Measurements from ENCODE around the gene RASSF1. TPM values are rescaled to one million over a fixed set of nuclear protein-coding genes. Genes with fewer than 3 reads are reported as not detected.

The RASSF1 gene
- total RNA-seq, 1 experiment from 2014 or later = 29.6 TPM

DNA sequence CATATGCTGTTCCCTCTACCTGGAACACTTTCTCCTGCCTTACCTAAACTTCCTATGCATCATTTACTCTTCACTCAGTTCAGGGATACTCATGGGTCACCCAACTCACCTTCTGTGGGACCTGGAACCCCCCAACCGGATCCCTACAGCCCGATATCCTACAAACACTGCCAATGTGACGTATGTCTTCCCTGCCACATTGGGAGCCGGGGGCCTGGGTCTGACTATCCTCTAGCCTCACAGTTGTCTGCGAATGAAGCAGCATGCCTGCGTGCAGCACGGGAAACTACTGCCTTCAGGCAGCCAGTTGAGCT, 9.5 kb upstream of the RASSF1 start (continued):
- no peak for TF ChIP-seq ELF1 (IDR thresholded peaks at IDR 0.05; ENCODE audit: borderline replicate concordance, low read depth)

DNA sequence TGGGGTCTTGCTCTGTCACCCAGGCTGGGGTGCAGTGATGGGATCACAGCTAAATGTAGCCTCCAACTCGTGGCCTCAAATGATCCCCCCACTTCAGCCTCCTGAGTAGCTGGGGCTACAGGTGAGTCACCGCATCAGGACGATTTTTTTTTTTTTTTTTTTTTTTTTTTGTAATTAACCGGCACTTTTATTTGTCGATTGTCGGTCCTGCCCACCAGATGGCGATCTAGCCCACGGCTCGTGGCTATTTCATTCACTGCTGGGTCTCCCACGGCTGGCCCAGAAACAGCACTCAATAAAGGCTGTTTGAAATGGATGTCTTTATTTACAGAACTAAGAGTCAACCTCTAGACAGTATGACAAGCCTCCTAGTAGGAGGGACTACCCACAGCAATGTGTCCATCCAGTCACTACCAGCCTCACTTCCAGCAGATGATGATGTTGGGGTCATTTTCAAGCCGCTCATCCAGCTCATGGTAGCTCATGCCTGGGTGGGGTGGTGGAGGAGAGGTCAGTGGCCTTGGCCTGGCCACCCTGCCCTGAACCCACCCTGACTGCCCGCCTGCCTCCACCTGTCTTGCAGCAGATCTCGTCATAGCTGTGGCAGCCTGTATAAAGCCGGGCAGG, 6.7 kb upstream of the RASSF1 start:
- no peaks in the 10 kb centered on the region for H3K27me3 ChIP-seq (ENCODE audit: insufficient read depth, low read length)
- CTCF ChIA-PET = interaction anchor here (0.6 to 3.6 kb wide), 14 partner anchors 10 to 269 kb away, joined by 3 to 25 read pairs (median 3); partner anchors contain the start of genes CISH, HYAL3, NAA80 and TUSC2
- no peak overlapping the region for H3K27ac ChIP-seq (ENCODE audit: low read depth, low read length)
- H3K4me1 ChIP-seq (ENCODE audit: control insufficient read depth in 1 of 2, insufficient read depth in 2 of 2, low read length in 2 of 2) = peaks cover 11 to 44% of the 10 kb centered on the region in 2 experiments
- H3K79me2 ChIP-seq (ENCODE audit: insufficient read depth, low read length) = peaks cover 15% of the 10 kb centered on the region
- TF ChIP-seq, protein P1, sequence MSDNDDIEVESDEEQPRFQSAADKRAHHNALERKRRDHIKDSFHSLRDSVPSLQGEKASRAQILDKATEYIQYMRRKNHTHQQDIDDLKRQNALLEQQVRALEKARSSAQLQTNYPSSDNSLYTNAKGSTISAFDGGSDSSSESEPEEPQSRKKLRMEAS (IDR thresholded peaks at IDR 0.05) = no peak
- TF ChIP-seq, protein P2, sequence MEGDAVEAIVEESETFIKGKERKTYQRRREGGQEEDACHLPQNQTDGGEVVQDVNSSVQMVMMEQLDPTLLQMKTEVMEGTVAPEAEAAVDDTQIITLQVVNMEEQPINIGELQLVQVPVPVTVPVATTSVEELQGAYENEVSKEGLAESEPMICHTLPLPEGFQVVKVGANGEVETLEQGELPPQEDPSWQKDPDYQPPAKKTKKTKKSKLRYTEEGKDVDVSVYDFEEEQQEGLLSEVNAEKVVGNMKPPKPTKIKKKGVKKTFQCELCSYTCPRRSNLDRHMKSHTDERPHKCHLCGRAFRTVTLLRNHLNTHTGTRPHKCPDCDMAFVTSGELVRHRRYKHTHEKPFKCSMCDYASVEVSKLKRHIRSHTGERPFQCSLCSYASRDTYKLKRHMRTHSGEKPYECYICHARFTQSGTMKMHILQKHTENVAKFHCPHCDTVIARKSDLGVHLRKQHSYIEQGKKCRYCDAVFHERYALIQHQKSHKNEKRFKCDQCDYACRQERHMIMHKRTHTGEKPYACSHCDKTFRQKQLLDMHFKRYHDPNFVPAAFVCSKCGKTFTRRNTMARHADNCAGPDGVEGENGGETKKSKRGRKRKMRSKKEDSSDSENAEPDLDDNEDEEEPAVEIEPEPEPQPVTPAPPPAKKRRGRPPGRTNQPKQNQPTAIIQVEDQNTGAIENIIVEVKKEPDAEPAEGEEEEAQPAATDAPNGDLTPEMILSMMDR (IDR thresholded peaks at IDR 0.05 in 2 of 3, conservative IDR thresholded peaks at IDR 0.05 in 1 of 3; ENCODE audit: borderline replicate concordance in 1 of 3, insufficient read depth in 1 of 3, low read depth in 2 of 3, low read length in 2 of 3) = peak in 2 of 3 experiments; percentile 62 to 70; a peak in 4 of 6 replicates
- no peak for TF ChIP-seq TCF7L2 (IDR thresholded peaks at IDR 0.05; ENCODE audit: borderline replicate concordance, extremely low read depth, insufficient read depth, insufficient read length)
- no peak for TF ChIP-seq POLR2AphosphoS5 (IDR thresholded peaks at IDR 0.05; ENCODE audit: low read depth, low read length)
- TF ChIP-seq EZH2 (IDR thresholded peaks at IDR 0.05) = no peak
- H3K9ac ChIP-seq (ENCODE audit: low read length) = no peak overlapping the region
- H3K4me3 ChIP-seq (replicated peaks in 1 of 2; ENCODE audit: low read depth in 1 of 2, low read length in 2 of 2) = no peak overlapping the region
- H3K9me3 ChIP-seq (ENCODE audit: control insufficient read depth in 1 of 2, insufficient read depth in 1 of 2, low read depth in 1 of 2, low read length in 2 of 2) = no peaks in the 10 kb centered on the region
- peaks cover 0 to 8% of the 10 kb centered on the region in 2 experiments; a peak in 1 of 4 replicates for H3K36me3 ChIP-seq (ENCODE audit: control insufficient read depth in 1 of 2, insufficient read depth in 2 of 2, low read length in 2 of 2)
- intact Hi-C loops (cut with micrococcal nuclease) = loop anchor here (1.0 to 5.0 kb wide), 2 partner anchors 203 to 265 kb away; partner anchors contain the start of gene CISH
- RAD21 ChIA-PET (ENCODE audit: low non-redundant PET in 1 of 2, low total read pairs in 2 of 2, uncharacterized antibody in 2 of 2, unreplicated experiment in 2 of 2) = interaction anchor here in 1 of 2 experiments (0.7 to 1.2 kb wide), 3 partner anchors 195 to 280 kb away, joined by 3 read pairs; partner anchors contain the start of gene CISH
- H3K4me2 ChIP-seq (ENCODE audit: low read length) = no peak overlapping the region
- no peaks in the 10 kb centered on the region for H4K20me1 ChIP-seq (ENCODE audit: insufficient read depth)
- BruUV-seq (replicated peaks) = no TSS peak
- POLR2A ChIA-PET = interaction anchor here (1.3 to 2.0 kb wide), 2 partner anchors 10 to 195 kb away, joined by 4 to 5 read pairs; no protein-coding TSS in a partner anchor
- no peaks in the 10 kb centered on the region for H3K9me2 ChIP-seq (ENCODE audit: insufficient read depth)
- H2AFZ ChIP-seq (ENCODE audit: low read depth, low read length, poor library complexity, severe bottlenecking) = no peak overlapping the region
- DNase-seq (ENCODE audit: low read depth, low spot score) = no peak
- ATAC-seq = no peak
